ENCODE measurements around the gene TMC4. TPM values are rescaled to one million over a fixed set of nuclear protein-coding genes. Genes with fewer than 3 reads are reported as not detected.

Gene TMC4
- polyA plus RNA-seq, 1 of the 3 experiments (the other 2 are of a cell fraction) = 2.8 TPM

GRCh38 chr19:54186351-54186750 is 13.4 kb upstream of the TMC4 start:
- H3K79me2 ChIP-seq (ENCODE audit: insufficient read depth) = peaks cover 50% of the 10 kb centered on the region
- H3K4me2 ChIP-seq = no peak overlapping the region
- H3K4me3 ChIP-seq (ENCODE audit: low read depth in 2 of 2, low read length in 1 of 2) = no peak overlapping the region
- no peaks in the 10 kb centered on the region for H3K9me3 ChIP-seq
- H3K27ac ChIP-seq (ENCODE audit: low read depth in 2 of 2, low read length in 1 of 2) = no peak overlapping the region
- peaks cover 0 to 7% of the 10 kb centered on the region in 2 experiments; a peak in 1 of 4 replicates for H3K4me1 ChIP-seq (ENCODE audit: control insufficient read depth in 1 of 2, insufficient read depth in 2 of 2, low read depth in 1 of 2, low read length in 1 of 2)
- ChIA-PET POLR2A (no interaction called here), CTCF (interaction anchor here (1.2 kb wide), 1 partner anchor 18 kb away, joined by 4 read pairs; no protein-coding TSS in a partner anchor)
- H3K27me3 ChIP-seq (ENCODE audit: insufficient read depth) = no peaks in the 10 kb centered on the region
- peaks cover 5% of the 10 kb centered on the region for H3F3A ChIP-seq (replicated peaks; ENCODE audit: insufficient read depth)
- H3K9ac ChIP-seq = no peak overlapping the region
- 93% methylated on average over 7 of the region's 8 CpGs for WGBS (ENCODE audit: low lambda C conversion rate)
- DNase-seq = no peak
- TF ChIP-seq CTCF (IDR thresholded peaks at IDR 0.05) = no peak
- no peak for TF ChIP-seq PBX3 (IDR thresholded peaks at IDR 0.05)
- no peak for TF ChIP-seq GABPA (IDR thresholded peaks at IDR 0.05; ENCODE audit: low read depth)
- TF ChIP-seq RAD21 (IDR thresholded peaks at IDR 0.05; ENCODE audit: low read length) = no peak
- no peak for TF ChIP-seq CHD2 (IDR thresholded peaks at IDR 0.05; ENCODE audit: low read length, partially characterized antibody)
- TF ChIP-seq RXRA (IDR thresholded peaks at IDR 0.05; ENCODE audit: borderline replicate concordance, low read depth) = no peak
- TF ChIP-seq REST (IDR thresholded peaks at IDR 0.05; ENCODE audit: low read depth, low read length) = no peak
- no peak for TF ChIP-seq RFX5 (IDR thresholded peaks at IDR 0.05; ENCODE audit: low read length)
- TF ChIP-seq MXI1 (IDR thresholded peaks at IDR 0.05; ENCODE audit: low read depth, low read length) = no peak
- TF ChIP-seq ZBTB33 (IDR thresholded peaks at IDR 0.05; ENCODE audit: borderline replicate concordance, low read depth) = no peak
- no peak for TF ChIP-seq USF1 (IDR thresholded peaks at IDR 0.05; ENCODE audit: borderline replicate concordance, low read depth)
- TF ChIP-seq RCOR1 (IDR thresholded peaks at IDR 0.05; ENCODE audit: low read length) = no peak
- no peak for TF ChIP-seq MEF2A (IDR thresholded peaks at IDR 0.05; ENCODE audit: borderline replicate concordance, low read depth)
- no peak for TF ChIP-seq FOXJ3 (CRISPR knock-in tag; IDR thresholded peaks at IDR 0.05)
- no peak for TF ChIP-seq FOXM1 (IDR thresholded peaks at IDR 0.05; ENCODE audit: low read depth)
- no peak for TF ChIP-seq IRF3 (IDR thresholded peaks at IDR 0.05; ENCODE audit: low read depth, low read length)
- H4K20me1 ChIP-seq (ENCODE audit: insufficient read depth) = no peaks in the 10 kb centered on the region
- H3K9me2 ChIP-seq = no peaks in the 10 kb centered on the region
- H2AFZ ChIP-seq (ENCODE audit: low read depth) = no peak overlapping the region
- peaks cover 23% of the 10 kb centered on the region in 2 experiments for H3K36me3 ChIP-seq (replicated peaks in 1 of 2; ENCODE audit: control insufficient read depth in 1 of 2, insufficient read depth in 2 of 2, low read length in 1 of 2)

Measured in SK-N-SH (cell line).